Measurements from ENCODE around the gene TMEM178B.

TMEM178B gene

GRCh38 chr7:141522657-141523342 is 448.9 kb downstream of the TMEM178B start:
- TF ChIP-seq EZH2 (IDR thresholded peaks at IDR 0.05) (no peak), POLR2AphosphoS5 (IDR thresholded peaks at IDR 0.05; ENCODE audit: borderline replicate concordance, low read depth, low read length) (no peak), FOXP2 (optimal IDR thresholded peaks at IDR 0.05; ENCODE audit: control extremely low read depth, extremely low read length, insufficient read depth) (no peak)
- no peak overlapping the region for H3K27ac ChIP-seq
- H3K36me3 ChIP-seq (ENCODE audit: insufficient read depth, low read length) = no peaks in the 10 kb centered on the region
- H3K9ac ChIP-seq (ENCODE audit: insufficient read length) = no peak overlapping the region
- DNase-seq (ENCODE audit: low read depth, low spot score) = no peak
- no peaks in the 10 kb centered on the region for H3K9me3 ChIP-seq (ENCODE audit: low read depth, low read length)
- H3K4me3 ChIP-seq = no peak overlapping the region

GRCh38 chr7:141525973-141526514 is 452.2 kb downstream of the TMEM178B start:
- Histone ChIP-seq H3K36me3 (ENCODE audit: insufficient read depth, low read length) (no peaks in the 10 kb centered on the region), H3K9ac (ENCODE audit: insufficient read length) (no peak overlapping the region), H3K4me3 (no peak overlapping the region), H3K27ac (no peak overlapping the region), H3K9me3 (ENCODE audit: low read depth, low read length) (no peaks in the 10 kb centered on the region)
- TF ChIP-seq POLR2AphosphoS5 (IDR thresholded peaks at IDR 0.05; ENCODE audit: borderline replicate concordance, low read depth, low read length) (no peak), EZH2 (IDR thresholded peaks at IDR 0.05) (no peak), FOXP2 (optimal IDR thresholded peaks at IDR 0.05; ENCODE audit: control extremely low read depth, extremely low read length, insufficient read depth) (no peak)
- no peak for DNase-seq (ENCODE audit: low read depth, low spot score)

DNA sequence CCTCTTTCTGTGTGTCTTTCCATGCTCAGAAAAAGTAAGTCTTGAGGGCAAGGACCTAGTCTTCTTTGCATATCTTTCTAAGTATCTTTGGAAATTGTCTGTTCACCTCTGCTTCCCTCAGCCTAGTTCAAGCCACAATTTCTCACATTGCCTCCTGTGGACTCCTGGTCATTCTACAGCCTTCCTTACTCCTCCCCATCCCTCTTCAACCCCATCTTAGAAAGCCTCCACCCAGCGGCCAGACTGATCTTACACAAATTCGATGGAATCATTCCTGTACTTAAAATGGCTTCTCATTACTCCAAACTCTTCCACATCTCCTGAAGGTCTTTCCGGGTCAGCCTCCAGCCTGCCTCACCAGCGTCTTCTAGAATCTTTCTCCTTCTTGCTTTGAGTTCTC is 453.2 kb downstream of the TMEM178B start:
- no peak overlapping the region for H3K9ac ChIP-seq (ENCODE audit: insufficient read length)
- H3K4me3 ChIP-seq = no peak overlapping the region
- no peak for DNase-seq (ENCODE audit: low read depth, low spot score)
- H3K27ac ChIP-seq = no peak overlapping the region
- no peak for TF ChIP-seq FOXP2 (optimal IDR thresholded peaks at IDR 0.05; ENCODE audit: control extremely low read depth, extremely low read length, insufficient read depth)
- TF ChIP-seq POLR2AphosphoS5 (IDR thresholded peaks at IDR 0.05; ENCODE audit: borderline replicate concordance, low read depth, low read length) = no peak
- TF ChIP-seq EZH2 (IDR thresholded peaks at IDR 0.05) = no peak
- no peaks in the 10 kb centered on the region for H3K9me3 ChIP-seq (ENCODE audit: low read depth, low read length)
- no peaks in the 10 kb centered on the region for H3K36me3 ChIP-seq (ENCODE audit: insufficient read depth, low read length)

- DNase-seq (ENCODE audit: low read depth, low spot score) = no peak
- TF ChIP-seq EZH2 (IDR thresholded peaks at IDR 0.05) = no peak
- TF ChIP-seq FOXP2 (optimal IDR thresholded peaks at IDR 0.05; ENCODE audit: control extremely low read depth, extremely low read length, insufficient read depth) = no peak
- TF ChIP-seq POLR2AphosphoS5 (IDR thresholded peaks at IDR 0.05; ENCODE audit: borderline replicate concordance, low read depth, low read length) = no peak
- Histone ChIP-seq H3K36me3 (ENCODE audit: insufficient read depth, low read length) (no peaks in the 10 kb centered on the region), H3K9me3 (ENCODE audit: low read depth, low read length) (no peaks in the 10 kb centered on the region), H3K4me3 (no peak overlapping the region), H3K27ac (no peak overlapping the region), H3K9ac (ENCODE audit: insufficient read length) (no peak overlapping the region)
These were observed 454.5 kb downstream of the TMEM178B start for GRCh38 chr7:141528399-141528798.
